Ishikawa (cell line): ENCODE data around the gene KRTAP24-1.

Experiments
- CEBPB ChIP-seq: IDR thresholded peaks from 2 replicates; pipeline ENCODE4 v1.6.1; 2012
- CREB1 ChIP-seq: IDR thresholded peaks from 2 replicates; pipeline ENCODE4 v1.6.1; 2012; ENCODE audit warnings: low read depth
- EP300 ChIP-seq: IDR thresholded peaks from 2 replicates; pipeline ENCODE4 v1.6.1; 2012; ENCODE audit warnings: borderline replicate concordance
- NFIC ChIP-seq: IDR thresholded peaks from 2 replicates; pipeline ENCODE4 v1.6.1; 2012
- RAD21 ChIP-seq: IDR thresholded peaks from 2 replicates; pipeline ENCODE4 v1.6.1; 2012; ENCODE audit warnings: low read depth
- TAF1 ChIP-seq: IDR thresholded peaks from 2 replicates; pipeline ENCODE4 v1.6.1; 2012; ENCODE audit warnings: low read depth, mild to moderate bottlenecking
- TEAD4 ChIP-seq: IDR thresholded peaks from 2 replicates; pipeline ENCODE4 v1.6.1; 2012
- YY1 ChIP-seq: IDR thresholded peaks from 2 replicates; pipeline ENCODE4 v1.6.1; 2012; ENCODE audit warnings: low read depth

DNA sequence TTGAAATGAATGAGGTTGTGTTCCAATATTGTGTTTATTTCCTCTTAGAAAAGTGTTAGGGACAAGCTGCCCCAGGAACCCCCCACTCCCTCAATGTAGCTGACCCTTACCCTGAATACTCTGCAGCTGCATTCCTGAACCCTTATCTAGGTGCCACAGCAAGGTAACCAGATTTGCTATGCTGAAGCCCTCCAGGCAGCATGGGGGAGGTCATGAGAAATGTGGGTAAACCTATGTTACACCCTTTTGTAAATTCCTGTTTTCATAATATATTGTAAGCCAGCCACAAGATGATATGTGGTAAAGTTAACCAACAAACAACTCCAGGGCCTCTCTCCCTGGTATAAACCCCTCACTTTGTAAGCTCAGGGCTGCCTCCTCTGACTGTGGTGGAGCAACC lies 39.1 kb downstream of the KRTAP24-1 start:
- TF ChIP-seq YY1 = no peak
- no peak for TF ChIP-seq RAD21
- TF ChIP-seq CREB1 = no peak
- no peak for TF ChIP-seq TAF1
- TF ChIP-seq TEAD4 = no peak
- no peak for TF ChIP-seq EP300
- TF ChIP-seq CEBPB = no peak
- no peak for TF ChIP-seq NFIC
